Heart left ventricle (tissue), 16 donors: ENCODE results near the gene TEX29. TPM values are rescaled to one million over a fixed set of nuclear protein-coding genes. Genes with fewer than 3 reads are reported as not detected.

Source experiments
- ATAC-seq, 4 donors: fragments of 200-7000 bp; cut with Tn5 transposase; one replicate each; pipeline ENCODE4 v1.9.1; 2020 to 2022; ENCODE audit warnings: moderate library complexity in 4 of 4, mild to moderate bottlenecking in 3 of 4, moderate number of reproducible peaks in 1 of 4
- DNase-seq, 5 donors: peaks; one replicate each; pipeline ENCODE4 v3.0.0-alpha.2; 2020
- H3K27ac ChIP-seq, 12 donors: fragments of 200-600 bp; sonication (generic) in 4 of 12; one replicate each; pipeline versions ENCODE4 v1.5.0 to v1.8.0; 2016 to 2022; ENCODE audit warnings: mild to moderate bottlenecking in 2 of 12
- H3K27me3 ChIP-seq, 9 donors: fragments of 200-600 bp; sonication (generic) in 2 of 9; one replicate each; pipeline versions ENCODE4 v1.5.1 to v1.8.0; 2016 to 2022; ENCODE audit warnings: mild to moderate bottlenecking in 3 of 9
- H3K36me3 ChIP-seq, 9 donors: fragments of 200-600 bp; sonication (generic) in 2 of 9; one replicate each; pipeline versions ENCODE4 v1.5.0 to v1.8.0; 2018 to 2022; ENCODE audit warnings: mild to moderate bottlenecking in 2 of 9
- H3K4me1 ChIP-seq, 12 donors: fragments of 200-600 bp; sonication (generic) in 4 of 12; one replicate each; pipeline versions ENCODE4 v1.5.0 to v1.8.0; 2016 to 2022; ENCODE audit warnings: mild to moderate bottlenecking in 3 of 12
- H3K4me3 ChIP-seq, 12 donors: fragments of 200-600 bp; sonication (generic) in 4 of 12; one replicate each; pipeline versions ENCODE4 v1.5.0 to v1.8.0; 2017 to 2022; ENCODE audit warnings: mild to moderate bottlenecking in 9 of 12, moderate library complexity in 4 of 12
- H3K9me3 ChIP-seq, 12 donors: fragments of 200-600 bp; sonication (generic) in 4 of 12; one replicate each; pipeline versions ENCODE4 v1.5.0 to v1.8.0; 2016 to 2022; ENCODE audit warnings: mild to moderate bottlenecking in 1 of 12
- POLR2A ChIP-seq, 2 donors: fragments of 450-650 bp; IDR thresholded peaks; one replicate each; pipeline ENCODE4 v1.6.1; 2017; ENCODE audit warnings: antibody characterized with exemption in 2 of 2, mild to moderate bottlenecking in 2 of 2, moderate library complexity in 2 of 2
- WGBS, 4 donors: extraction: QIAGEN DNeasy Blood & Tissue Kit in 2 of 4; methylation state at CpG; one replicate each; pipeline versions ENCODE4 v1.1.5 to v1.1.7; 2013 to 2018; 5-methylcytosine and 5-hydroxymethylcytosine counted together
- intact Hi-C, 10 donors: fragments of 100-400 bp; cut with DNase I; formaldehyde crosslinking; loops; one replicate each; pipeline versions ENCODE4 v1.11.1 to v1.14.2; 2022
- polyA plus RNA-seq, 2 donors: library from polyadenylated mRNA; stranded (reverse); fragments of 200-250 nt; gene quantifications; one replicate each; pipeline ENCODE4 v1.2.3, GENCODE V29; 2013
- total RNA-seq, 9 donors: library from RNA; depleted of rRNA in 2 of 9; stranded (reverse); fragments of >200 nt in 2 of 9; fragmentation: NEBNext Ultra II Directional in 3 of 9; extraction: Animal tissue kit (Norgen Biotek cat#: 25700) in 3 of 9; gene quantifications; one replicate each; pipeline versions ENCODE4 v1.1.0 to v1.2.4, GENCODE V29; 2016 to 2023
- TF ChIP-seq, protein P1 (sequence below), 12 donors: fragments of 200-600 bp; sonication (generic) in 4 of 12; IDR thresholded peaks; one replicate each; pipeline versions ENCODE4 v1.5.0 to v1.8.0; 2018 to 2022; ENCODE audit warnings: antibody characterized with exemption in 12 of 12, mild to moderate bottlenecking in 5 of 12
- donor health status: ischemic (EF 13 %, LVEDD 7.1; RV severe dilation, severe dysfunction).
- donor health status: healthy with polysubstance abuse.
- donor health status: DM: no; HTN: yes; CAD: no.
- donor health status: DM: no; HTN: no; CAD: no.
- donor health status: ischemic (EF 25% LVEDD 6.9; RV normal size, moderate dysfunction).
- donor health status: ischemic (EF 25% LVEDD 5.7; RV mildly dilated, moderate dysfunction).
- donor health status: healthy.
- donor health status: DM: yes; HTN: yes; CAD: no.
- donor health status: ischemic (EF 35%, LVEDD 5.7; RV mildly dilated, moderate dysfunction).
- donor health status: nonischemic (EF 11% LVEDD 7.7; RV severe dilation, severe dysfunction).
- donor health status: DM: yes; HTN: yes; CAD: no.
- donor health status: PGD.
- donor health status: ischemic (EF 29% LVEDD 5.4; RV normal size, mild dysfunction).
- donor health status: nonischemic (EF 23%, LVEDD 6.1; RV moderate dilation, normal function).

The TEX29 gene
- total and polyA plus RNA-seq, 11 donors: 0.15 to 0.57 (median 0.35) TPM; not detected in 6

DNA sequence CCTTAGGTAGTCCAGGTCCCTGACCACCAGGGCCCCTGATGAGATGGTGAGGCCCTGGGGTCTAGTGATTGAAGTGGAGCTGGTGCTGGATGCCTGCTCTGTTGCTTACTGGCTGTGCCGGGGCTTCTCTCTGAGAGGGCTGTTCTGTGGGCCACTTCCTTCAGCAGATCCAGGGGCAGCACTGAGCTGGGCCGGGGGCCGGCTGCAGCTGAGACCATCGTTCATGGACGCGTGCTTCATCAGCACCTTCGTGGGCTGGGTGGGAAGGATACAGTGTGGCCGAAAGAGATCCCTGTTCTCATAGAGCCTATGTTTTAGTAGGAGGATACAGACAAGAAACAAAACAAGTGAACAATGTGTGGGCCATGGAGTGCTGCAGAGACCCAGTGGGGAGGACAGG, 33.2 kb upstream of the TEX29 start:
- ATAC-seq (no peak), DNase-seq (no peak)
- no peaks in the 10 kb centered on the region for H3K9me3 ChIP-seq
- H3K36me3 ChIP-seq: peaks cover 0 to 99% (median 96%) of the 10 kb centered on the region in 9 donors
- H3K4me3 ChIP-seq: no peak overlapping the region
- intact Hi-C loops: loop anchor here in 1 of 10 donors (10.0 kb wide), 1 partner anchor 222 kb away; no protein-coding TSS in a partner anchor
- TF ChIP-seq, protein P1, sequence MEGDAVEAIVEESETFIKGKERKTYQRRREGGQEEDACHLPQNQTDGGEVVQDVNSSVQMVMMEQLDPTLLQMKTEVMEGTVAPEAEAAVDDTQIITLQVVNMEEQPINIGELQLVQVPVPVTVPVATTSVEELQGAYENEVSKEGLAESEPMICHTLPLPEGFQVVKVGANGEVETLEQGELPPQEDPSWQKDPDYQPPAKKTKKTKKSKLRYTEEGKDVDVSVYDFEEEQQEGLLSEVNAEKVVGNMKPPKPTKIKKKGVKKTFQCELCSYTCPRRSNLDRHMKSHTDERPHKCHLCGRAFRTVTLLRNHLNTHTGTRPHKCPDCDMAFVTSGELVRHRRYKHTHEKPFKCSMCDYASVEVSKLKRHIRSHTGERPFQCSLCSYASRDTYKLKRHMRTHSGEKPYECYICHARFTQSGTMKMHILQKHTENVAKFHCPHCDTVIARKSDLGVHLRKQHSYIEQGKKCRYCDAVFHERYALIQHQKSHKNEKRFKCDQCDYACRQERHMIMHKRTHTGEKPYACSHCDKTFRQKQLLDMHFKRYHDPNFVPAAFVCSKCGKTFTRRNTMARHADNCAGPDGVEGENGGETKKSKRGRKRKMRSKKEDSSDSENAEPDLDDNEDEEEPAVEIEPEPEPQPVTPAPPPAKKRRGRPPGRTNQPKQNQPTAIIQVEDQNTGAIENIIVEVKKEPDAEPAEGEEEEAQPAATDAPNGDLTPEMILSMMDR (IDR thresholded peaks at IDR 0.05): no peak
- TF ChIP-seq POLR2A (IDR thresholded peaks at IDR 0.05): no peak
- H3K27ac ChIP-seq: no peak overlapping the region
- 92 to 98% (median 95%) methylated on average over 8 of the region's 8 CpGs for WGBS, 4 donors
- no peaks in the 10 kb centered on the region for H3K27me3 ChIP-seq
- H3K4me1 ChIP-seq: peaks cover 3 to 17% (median 9%) of the 10 kb centered on the region in 12 donors

DNA sequence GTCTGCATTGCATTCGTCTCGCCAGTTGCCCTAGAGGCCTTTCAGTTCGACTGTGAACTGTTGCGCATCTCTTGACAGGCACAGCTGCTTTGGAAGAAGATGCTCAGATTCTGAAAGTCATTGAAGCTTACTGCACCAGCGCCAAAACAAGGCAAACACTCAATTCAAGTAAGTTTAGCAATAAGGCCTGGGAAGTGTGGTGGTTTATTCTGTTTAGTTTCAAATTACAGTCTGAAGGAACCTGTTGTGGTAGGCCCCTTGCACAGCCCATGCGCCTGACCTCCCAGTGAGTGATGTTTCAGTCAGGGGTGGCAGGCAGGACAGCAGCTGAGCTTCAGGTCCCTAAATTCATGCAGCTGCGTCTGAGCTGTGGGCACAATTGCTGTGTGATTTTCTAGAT, 32.2 kb upstream of the TEX29 start:
- intact Hi-C loops: loop anchor here in 1 of 10 donors (10.0 kb wide), 1 partner anchor 223 kb away; no protein-coding TSS in a partner anchor
- ATAC-seq (no peak), DNase-seq (no peak)
- no peaks in the 10 kb centered on the region for H3K9me3 ChIP-seq
- H3K4me1 ChIP-seq: peaks cover 0 to 9% (median 0%) of the 10 kb centered on the region in 12 donors
- H3K27me3 ChIP-seq: no peaks in the 10 kb centered on the region
- no peak overlapping the region for H3K27ac ChIP-seq
- TF ChIP-seq, protein P1 (IDR thresholded peaks at IDR 0.05): no peak
- TF ChIP-seq POLR2A (IDR thresholded peaks at IDR 0.05): no peak
- H3K4me3 ChIP-seq: no peak overlapping the region
- 90 to 93% (median 92%) methylated on average over 7 of the region's 7 CpGs for WGBS, 4 donors
- peaks cover 0 to 100% (median 100%) of the 10 kb centered on the region in 9 donors for H3K36me3 ChIP-seq

DNA sequence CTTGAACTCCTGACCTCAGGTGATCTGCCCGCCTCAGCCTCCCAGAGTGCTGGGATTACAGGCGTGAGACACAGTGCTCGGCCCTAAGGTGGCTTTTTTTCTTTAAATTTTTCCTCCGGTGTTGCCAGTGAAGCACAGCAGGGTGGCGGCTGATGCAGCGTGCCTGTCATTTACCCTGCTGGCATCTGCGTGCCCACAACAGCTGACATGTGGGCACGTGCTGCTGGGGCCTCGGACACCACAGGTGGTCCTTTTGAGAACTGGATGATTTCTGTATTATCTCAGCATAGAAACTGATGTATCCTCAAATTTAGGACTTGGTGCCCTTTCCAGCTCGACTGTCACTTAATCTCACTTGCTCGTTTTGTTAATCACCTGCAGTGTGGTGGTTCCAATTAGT, 31.2 kb upstream of the TEX29 start:
- Histone ChIP-seq H3K9me3 (no peaks in the 10 kb centered on the region), H3K36me3 (peaks cover 0 to 100% (median 100%) of the 10 kb centered on the region in 9 donors), H3K4me3 (no peak overlapping the region), H3K27ac (no peak overlapping the region), H3K4me1 (peaks cover 0 to 3% (median 0%) of the 10 kb centered on the region in 12 donors), H3K27me3 (no peaks in the 10 kb centered on the region)
- TF ChIP-seq, protein P1 (IDR thresholded peaks at IDR 0.05): no peak
- no peak for TF ChIP-seq POLR2A (IDR thresholded peaks at IDR 0.05)
- no peak for DNase-seq
- intact Hi-C loops: loop anchor here in 1 of 10 donors (10.0 kb wide), 1 partner anchor 224 kb away; no protein-coding TSS in a partner anchor
- 90 to 95% (median 93%) methylated on average over 11 of the region's 11 CpGs for WGBS, 4 donors
- no peak for ATAC-seq

DNA sequence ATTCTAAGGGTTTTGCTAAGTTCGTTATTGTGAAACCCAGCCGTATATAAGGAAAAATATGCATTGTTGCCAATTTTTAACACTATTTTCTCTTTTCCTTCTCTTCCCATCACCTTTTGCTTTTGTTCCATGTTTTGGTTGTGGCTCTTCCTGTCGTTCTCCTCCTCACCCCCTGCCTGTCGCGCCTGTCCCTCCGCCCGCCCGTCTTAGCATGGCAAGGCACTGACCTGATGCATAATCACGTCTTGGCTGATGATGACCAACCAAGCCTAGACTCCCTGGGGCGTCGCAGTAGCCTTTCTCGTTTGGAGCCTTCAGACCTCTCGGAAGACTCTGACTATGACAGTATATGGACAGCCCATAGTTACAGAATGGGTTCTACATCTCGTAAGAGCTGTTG, 28.5 kb upstream of the TEX29 start:
- Histone ChIP-seq H3K4me3 (no peak overlapping the region), H3K27ac (no peak overlapping the region), H3K9me3 (no peaks in the 10 kb centered on the region), H3K36me3 (peaks cover 0 to 100% (median 80%) of the 10 kb centered on the region in 9 donors), H3K4me1 (no peaks in the 10 kb centered on the region), H3K27me3 (no peaks in the 10 kb centered on the region)
- 89 to 93% (median 92%) methylated on average over 14 of the region's 14 CpGs for WGBS, 4 donors
- TF ChIP-seq, protein P1 (IDR thresholded peaks at IDR 0.05): no peak
- no peak for TF ChIP-seq POLR2A (IDR thresholded peaks at IDR 0.05)
- ATAC-seq: no peak
- no peak for DNase-seq
- intact Hi-C loops: no loop called here
